Stimulated activated CD8-positive, alpha-beta memory T cell treated with anti-CD3 and anti-CD28 coated beads, Interleukin-15, amount 100 ng/mL, for 24 hours (primary cell): ENCODE measurements around the gene CHST13.

Experiments used
- DNase-seq: peaks from one replicate; pipeline ENCODE4 v3.0.0-alpha.2; 2020; ENCODE audit warnings: low read depth

The CHST13 gene

DNA sequence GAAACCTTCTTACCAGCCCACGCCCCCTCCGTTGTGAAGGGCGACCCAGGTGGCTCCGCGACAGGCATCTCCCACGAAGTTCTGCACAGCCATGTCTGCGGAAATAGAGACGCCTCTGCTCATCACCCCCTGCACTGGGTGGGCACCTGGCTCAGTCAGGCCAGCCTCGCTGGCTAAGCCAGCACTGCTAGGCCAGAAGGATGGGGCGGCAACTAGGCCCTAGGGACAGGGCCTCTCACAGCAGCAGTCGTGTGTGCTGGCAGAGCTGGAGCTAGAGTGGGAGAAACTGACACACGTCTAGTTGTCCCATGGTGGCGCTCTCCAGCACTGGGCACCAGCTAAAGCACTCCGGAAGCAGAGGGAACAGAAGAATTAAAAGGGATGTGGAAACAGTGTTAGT, 35.8 kb upstream of the CHST13 start:
- no peak for DNase-seq

DNA sequence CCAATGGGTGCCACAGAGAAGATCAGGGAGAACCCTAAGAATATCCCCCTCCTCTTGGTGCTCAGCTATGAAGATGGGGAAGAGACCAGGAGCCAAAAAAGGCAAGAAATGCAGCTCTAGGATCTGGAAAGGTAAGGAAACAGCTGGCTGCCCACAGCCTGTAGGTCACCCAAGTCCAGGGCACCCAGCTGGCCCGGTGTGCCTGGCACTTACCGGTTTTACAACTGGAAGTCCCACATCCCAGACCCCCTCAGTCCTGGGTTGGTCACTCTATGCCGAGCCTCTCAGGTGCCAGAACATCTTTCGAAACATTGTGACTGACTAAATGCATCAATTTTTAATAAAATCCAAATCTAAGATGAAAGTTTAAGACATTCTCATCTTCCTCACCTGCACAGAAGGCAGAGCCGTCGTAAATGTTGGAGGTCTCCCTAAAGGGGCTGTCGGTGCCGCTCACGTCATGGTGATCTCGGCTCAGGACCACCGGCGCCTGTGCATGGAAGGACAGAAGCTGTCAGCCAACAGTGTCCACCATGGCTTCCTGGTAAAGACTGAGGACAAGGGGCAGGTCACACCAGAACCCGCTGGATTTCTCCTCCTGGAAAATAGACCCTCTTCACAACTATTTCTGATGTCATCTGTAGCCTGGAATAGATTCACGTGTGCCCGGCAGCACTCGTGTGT, 34.9 kb upstream of the CHST13 start:
- DNase-seq, result no peak

DNA sequence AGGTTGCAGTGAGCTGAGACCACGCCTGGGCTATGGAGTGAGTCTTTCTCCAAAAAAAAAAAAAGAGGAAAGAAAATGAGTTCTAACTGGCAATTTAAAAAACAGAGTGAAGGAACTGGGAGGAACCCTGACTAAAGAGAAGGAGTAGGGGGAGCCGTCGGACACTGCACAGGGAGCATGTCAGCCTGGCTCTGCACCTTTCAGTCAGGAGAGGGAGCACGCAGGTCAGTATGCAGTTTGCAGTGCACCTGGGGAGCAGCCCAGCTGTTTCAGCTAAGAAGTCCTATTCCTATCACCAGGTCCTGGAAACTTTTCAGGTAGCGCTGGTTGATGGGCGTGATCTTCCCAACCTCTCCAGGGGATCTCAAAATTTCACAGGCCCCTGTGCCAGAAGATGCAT, 33.3 kb upstream of the CHST13 start:
- no peak for DNase-seq

DNA sequence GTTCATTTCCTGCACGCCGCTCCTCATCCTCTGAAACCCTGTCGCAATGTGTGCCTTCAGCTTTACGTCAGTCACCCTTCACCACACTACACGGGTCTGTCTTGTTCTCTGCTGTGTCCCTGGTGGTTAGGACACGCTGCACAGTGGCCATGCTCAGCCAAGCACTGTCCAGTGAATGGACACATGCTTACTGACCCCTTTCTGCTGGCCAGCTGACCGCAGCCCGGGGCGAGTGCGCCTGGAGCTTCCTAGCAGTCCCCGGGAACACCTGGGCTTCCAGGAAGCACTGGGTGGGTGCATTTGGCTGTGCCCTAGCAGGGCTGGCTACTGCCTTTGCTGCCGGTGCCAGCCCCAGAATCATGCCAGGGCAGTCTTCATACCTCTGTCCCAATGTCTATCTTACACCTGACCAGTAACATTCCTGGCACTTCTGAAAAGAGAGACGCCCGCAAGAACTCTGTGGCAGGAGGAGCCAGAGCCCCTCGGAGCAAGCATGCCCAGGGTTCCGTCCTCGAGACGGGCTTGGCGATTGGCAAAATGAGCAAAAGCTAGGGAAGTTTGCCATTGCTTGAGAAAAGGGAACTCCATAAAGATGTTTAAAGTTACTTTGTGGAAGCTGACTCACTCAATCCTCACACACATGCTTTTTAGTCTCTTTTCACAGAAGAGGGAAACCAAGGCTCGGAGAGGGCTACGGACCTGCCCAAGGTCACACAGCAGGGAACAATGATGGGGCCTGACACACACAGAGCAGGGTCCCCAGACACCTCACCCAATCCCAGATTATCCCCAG, 32.5 kb upstream of the CHST13 start:
- DNase-seq, result no peak

GRCh38 chr3:126493051-126493450, 30.9 kb upstream of the CHST13 start:
- DNase-seq, result no peak

- DNase-seq, result no peak
Observed at GRCh38 chr3:126493739-126494138, 30.2 kb upstream of the CHST13 start.

DNA sequence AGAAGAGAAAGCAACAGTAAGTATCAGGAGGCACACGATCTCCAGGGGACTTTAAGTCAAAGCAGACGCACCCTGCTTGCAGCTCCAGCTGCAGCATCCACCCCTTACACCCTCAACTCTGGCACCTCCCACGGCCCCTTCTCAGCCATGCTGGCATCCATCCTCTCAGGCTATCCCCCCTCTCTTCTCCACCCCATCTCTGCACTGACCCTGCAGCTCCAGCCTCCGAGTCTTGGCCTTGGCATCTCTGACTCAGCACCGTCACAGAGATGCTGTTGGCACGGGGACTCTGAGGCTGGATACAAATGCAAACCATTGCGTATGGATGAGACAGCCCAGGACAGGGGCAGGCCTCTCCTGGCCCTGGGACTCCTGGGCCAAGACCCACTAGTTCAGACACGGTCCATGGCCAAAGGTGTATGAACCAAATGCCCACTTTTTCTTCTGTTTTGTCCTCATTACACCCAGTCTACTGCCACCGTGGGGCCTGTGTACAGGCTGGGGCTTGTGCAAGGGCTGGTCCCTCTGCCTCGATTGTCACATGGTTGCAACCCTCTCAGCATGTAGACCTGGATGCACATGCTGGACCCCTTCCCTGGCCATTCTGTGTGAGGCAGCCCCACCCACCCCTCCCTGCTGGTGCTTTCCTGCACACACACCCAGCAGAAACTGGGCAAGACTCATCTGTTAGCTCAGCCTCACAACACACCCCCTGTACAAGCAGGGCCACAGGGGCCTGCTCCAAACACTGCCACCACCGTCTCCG, 29.6 kb upstream of the CHST13 start:
- DNase-seq, result no peak

- no peak for DNase-seq
Observed at GRCh38 chr3:126494970-126495230, 29.1 kb upstream of the CHST13 start.

DNA sequence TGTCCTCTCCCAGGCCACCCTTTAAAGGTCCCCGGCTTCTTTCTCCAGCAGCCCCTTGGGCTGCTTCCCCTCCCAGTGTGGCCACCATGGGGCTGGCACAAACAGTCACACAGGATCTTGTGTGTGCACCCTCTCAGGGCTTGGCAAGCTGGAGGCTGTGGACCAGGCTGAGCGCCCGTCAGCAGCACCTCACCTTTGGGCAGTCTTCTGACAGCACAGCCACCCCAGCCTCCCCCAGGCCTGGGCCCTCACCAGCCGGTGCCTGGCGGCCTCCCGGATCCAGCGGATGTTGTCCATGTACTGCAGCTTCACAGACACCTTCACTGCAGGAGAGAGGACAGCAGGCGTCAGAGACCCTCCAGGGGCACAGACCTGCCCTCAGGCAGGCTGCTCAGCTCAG, 28.2 kb upstream of the CHST13 start:
- no peak for DNase-seq

DNA sequence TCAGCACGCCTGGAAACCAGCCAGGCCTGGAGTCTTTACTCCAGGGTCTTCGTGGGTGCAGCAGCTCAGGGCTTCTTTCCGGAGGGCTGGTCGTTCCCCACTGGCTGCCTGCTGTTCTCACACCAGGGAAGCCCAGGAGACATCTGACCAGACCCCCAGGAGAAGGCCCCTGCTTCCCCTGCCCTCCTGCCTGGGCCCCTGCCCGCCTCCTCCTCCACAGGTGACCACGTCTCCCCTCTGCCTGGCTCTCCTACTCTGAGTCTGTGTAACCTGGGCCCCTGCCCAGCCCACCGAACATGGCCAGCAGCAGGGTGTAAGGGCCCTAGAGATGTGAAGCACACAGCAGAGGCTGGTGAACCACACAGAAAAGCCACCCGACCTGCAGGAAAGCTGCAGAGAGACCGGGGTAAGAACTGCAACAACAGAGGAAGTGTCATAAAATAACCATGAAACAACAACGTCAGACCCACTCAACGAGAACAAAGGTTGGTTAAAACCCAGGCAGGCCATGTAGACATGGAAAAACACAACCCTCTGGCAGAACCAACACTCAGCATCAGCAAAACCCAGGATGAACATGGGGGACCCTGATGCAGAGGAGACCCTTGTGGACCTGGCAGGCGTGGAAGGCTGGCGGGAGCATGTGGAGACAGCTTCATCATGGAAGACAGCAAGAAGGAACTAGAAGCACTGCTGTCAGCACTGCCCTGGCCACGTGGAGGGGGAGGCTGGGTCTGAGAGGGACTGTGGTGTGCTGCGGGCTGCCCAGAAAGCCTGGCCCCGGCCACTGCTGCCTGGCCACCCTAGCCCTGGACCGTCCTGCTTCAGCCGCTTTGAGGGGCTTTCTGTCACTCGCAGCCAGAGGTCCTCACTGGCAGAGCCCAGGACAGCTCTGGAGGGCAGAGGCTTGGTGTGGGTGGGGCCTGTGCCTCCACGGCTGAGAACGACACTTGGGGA, 26.8 kb upstream of the CHST13 start:
- DNase-seq, result no peak

GRCh38 chr3:126497956-126498355, 26.0 kb upstream of the CHST13 start:
- no peak for DNase-seq

DNA sequence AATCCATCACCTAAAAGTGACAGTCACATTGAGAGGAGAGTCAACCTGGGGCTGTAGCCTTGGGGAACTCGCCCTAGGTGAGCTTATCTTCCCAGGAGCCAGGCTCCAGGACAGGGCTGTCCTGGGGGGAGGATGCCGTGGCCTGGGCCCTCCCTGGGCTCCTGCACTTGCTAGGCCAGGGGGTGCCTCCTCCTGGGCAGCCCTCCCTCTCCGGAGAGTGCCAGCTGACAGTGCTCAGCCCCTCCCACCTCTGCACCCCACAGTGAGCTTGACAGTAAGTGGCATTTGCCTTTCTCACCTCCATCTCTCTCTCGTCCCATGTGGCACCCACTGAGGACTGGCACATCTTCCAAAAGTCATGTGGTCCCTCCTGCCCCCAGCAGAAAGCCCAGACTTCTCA, 25.5 kb upstream of the CHST13 start:
- DNase-seq, result no peak

GRCh38 chr3:126498929-126499328, 25.0 kb upstream of the CHST13 start:
- no peak for DNase-seq

DNA sequence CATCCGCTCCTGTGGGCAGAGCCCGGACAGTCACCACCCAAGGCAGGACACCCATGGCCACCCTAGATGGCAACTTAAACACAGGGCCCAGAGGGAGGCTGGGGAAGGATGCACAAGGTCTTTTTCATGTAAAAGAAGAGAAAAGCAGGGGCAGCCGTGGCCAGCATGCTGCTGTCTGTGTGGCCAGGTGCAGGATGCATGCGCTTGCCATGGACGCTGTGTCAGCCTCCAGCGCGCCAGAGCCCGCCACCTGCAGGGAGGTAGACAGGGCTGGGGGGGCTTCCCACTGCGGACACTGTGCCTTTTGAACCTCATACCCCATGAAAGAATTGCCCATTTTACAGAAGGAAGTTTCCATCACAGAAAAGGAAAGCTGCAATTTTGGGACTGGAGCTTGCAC, 24.6 kb upstream of the CHST13 start:
- DNase-seq, result no peak

DNA sequence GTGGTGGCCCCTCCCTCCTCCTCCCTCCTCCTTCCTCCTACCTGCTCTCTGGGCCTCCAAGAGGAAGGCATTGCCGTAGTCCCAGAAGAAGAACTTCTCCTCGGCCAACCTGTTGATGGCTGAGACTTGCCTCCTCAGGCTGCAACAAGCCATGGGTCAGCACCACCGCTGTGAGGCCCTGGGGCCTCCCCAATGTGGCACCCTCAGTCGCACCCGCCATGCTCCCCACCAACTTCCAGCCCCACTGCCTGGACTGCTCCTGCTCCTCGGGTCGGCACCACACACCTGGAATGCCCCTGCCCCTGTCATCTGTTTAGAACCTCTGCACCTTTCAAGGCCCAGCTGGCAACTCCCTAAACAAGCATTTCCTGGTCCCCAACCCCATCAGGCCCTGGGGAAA, 23.9 kb upstream of the CHST13 start:
- no peak for DNase-seq

- no peak for DNase-seq
Observed at GRCh38 chr3:126501054-126501453, 22.9 kb upstream of the CHST13 start.

GRCh38 chr3:126501736-126502135, 22.2 kb upstream of the CHST13 start:
- DNase-seq, result no peak

- DNase-seq, result no peak
Observed at GRCh38 chr3:126502656-126503055, 21.3 kb upstream of the CHST13 start.

- DNase-seq, result no peak
Observed at GRCh38 chr3:126503701-126504100, 20.3 kb upstream of the CHST13 start.

- no peak for DNase-seq
Observed at GRCh38 chr3:126507886-126508285, 16.1 kb upstream of the CHST13 start.

DNA sequence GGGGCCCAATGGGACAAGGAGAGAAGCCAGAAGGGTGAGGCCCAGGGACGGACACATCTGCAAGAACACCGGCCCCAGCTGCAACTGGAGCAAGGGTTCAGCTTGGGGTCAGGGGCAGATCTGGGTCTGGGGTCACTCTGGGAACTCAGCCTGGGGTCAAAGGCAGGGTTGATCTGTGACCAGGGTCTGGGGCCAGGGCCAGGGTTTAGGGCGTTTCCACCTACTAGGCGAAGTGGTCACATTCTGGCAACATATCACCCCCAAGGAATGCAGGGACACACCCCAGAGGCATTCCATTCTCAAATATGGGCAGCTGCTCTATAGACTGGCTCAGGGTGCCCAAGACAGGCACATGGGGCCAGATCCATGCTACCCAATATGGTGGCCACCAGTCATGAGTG, 15.4 kb upstream of the CHST13 start:
- no peak for DNase-seq
